GM21367 (cell line): Measurements from ENCODE around the gene MNT.

Experiments used
- ATAC-seq: cut with Tn5 transposase; IDR thresholded peaks from one replicate; pipeline ENCODE4 v1.9.1; 2021; ENCODE audit not compliant: unreplicated experiment

The MNT gene

GRCh38 chr17:2335726-2336214 is 65.1 kb downstream of the MNT start:
- no peak for ATAC-seq
